ENCODE measurements around the gene THAP2. TPM values are rescaled to one million over a fixed set of nuclear protein-coding genes. Genes with fewer than 3 reads are reported as not detected.

THAP2 gene
- total RNA-seq, 1 donor from 2014 or later: 8.9 TPM

DNA sequence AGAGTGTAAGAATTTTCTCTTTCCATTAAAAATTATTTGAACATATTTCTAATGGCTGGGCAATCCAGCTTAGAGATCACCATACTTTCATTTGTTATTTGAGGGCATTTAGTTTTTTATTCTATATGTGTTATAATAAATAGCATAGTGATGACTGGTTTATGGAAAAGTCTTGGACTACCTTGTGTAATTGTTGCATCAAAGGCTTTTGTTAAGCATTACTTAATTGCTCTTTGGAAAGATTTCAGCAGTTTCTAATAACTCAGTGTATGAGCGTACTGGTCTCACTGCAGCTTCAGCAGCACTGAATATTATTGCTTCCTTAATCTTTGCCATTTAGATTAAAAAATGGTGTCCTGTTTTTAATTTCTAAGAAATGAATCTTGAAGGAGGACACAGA lies 44.6 kb downstream of the THAP2 start:
- TF ChIP-seq, protein P1, sequence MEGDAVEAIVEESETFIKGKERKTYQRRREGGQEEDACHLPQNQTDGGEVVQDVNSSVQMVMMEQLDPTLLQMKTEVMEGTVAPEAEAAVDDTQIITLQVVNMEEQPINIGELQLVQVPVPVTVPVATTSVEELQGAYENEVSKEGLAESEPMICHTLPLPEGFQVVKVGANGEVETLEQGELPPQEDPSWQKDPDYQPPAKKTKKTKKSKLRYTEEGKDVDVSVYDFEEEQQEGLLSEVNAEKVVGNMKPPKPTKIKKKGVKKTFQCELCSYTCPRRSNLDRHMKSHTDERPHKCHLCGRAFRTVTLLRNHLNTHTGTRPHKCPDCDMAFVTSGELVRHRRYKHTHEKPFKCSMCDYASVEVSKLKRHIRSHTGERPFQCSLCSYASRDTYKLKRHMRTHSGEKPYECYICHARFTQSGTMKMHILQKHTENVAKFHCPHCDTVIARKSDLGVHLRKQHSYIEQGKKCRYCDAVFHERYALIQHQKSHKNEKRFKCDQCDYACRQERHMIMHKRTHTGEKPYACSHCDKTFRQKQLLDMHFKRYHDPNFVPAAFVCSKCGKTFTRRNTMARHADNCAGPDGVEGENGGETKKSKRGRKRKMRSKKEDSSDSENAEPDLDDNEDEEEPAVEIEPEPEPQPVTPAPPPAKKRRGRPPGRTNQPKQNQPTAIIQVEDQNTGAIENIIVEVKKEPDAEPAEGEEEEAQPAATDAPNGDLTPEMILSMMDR (conservative IDR thresholded peaks at IDR 0.05): no peak
- Mint-ChIP-seq H3K4me3 (no peak overlapping the region), H3K27me3 (no peaks in the 10 kb centered on the region), H3K27ac (no peak overlapping the region), H3K9me3 (no peaks in the 10 kb centered on the region), H3K4me1 (ENCODE audit: unreplicated experiment) (no peaks in the 10 kb centered on the region), H3K36me3 (peaks cover 5% of the 10 kb centered on the region)
- no peak for DNase-seq (ENCODE audit: extremely low spot score, unreplicated experiment)

DNA sequence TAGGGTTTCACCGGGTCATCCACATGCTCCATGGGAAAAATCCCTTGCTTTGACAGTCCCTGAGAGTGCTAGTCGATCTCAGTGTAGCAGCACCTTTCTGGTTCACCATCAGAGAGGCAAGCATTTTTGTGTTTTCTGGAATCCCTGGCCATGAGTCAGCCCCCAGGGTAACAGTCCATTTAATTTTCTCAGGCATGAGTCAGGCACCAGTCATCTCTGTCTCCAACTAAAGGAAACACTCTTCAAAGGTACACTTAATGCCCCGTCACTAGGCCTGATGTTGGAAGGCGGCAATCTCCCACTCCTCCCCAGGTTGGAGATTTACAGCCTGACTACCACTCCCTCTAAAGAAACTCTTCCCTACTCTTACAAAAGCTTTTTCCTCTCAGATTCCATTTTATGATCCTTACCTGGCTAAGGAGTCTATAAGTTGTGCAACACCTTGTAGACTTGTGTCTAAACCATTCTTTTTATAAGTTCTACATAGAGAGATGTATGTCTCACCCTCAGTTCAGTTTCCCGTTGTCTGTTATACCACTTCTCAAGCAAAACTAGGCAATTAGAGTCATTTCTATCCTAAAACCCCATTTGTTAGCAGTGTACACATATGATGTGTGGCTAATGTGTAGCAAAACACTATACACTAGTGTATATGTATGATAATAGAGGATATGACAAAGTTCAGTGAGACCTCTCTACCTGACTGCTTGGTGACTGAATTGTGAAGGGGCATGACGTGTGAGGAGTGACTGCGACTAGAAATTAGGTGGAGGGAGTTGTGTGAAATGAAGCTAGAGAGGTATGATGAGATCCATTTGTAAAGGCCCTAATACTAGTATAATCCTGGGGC lies 46.4 kb downstream of the THAP2 start:
- no peak overlapping the region for H3K27ac Mint-ChIP-seq
- DNase-seq (ENCODE audit: extremely low spot score, unreplicated experiment): no peak
- no peaks in the 10 kb centered on the region for H3K27me3 Mint-ChIP-seq
- no peaks in the 10 kb centered on the region for H3K9me3 Mint-ChIP-seq
- TF ChIP-seq, protein P1 (conservative IDR thresholded peaks at IDR 0.05): no peak
- H3K4me3 Mint-ChIP-seq: no peak overlapping the region
- no peaks in the 10 kb centered on the region for H3K4me1 Mint-ChIP-seq (ENCODE audit: unreplicated experiment)
- H3K36me3 Mint-ChIP-seq: peaks cover 5% of the 10 kb centered on the region

- no peaks in the 10 kb centered on the region for H3K36me3 Mint-ChIP-seq
- no peaks in the 10 kb centered on the region for H3K4me1 Mint-ChIP-seq (ENCODE audit: unreplicated experiment)
- H3K27ac Mint-ChIP-seq: no peak overlapping the region
- DNase-seq (ENCODE audit: extremely low spot score, unreplicated experiment): no peak
- H3K27me3 Mint-ChIP-seq: peaks cover 3% of the 10 kb centered on the region
- H3K4me3 Mint-ChIP-seq: no peak overlapping the region
- no peaks in the 10 kb centered on the region for H3K9me3 Mint-ChIP-seq
- TF ChIP-seq, protein P1 (conservative IDR thresholded peaks at IDR 0.05): no peak
These were observed 54.5 kb downstream of the THAP2 start for GRCh38 chr12:71718611-71719010.

DNA sequence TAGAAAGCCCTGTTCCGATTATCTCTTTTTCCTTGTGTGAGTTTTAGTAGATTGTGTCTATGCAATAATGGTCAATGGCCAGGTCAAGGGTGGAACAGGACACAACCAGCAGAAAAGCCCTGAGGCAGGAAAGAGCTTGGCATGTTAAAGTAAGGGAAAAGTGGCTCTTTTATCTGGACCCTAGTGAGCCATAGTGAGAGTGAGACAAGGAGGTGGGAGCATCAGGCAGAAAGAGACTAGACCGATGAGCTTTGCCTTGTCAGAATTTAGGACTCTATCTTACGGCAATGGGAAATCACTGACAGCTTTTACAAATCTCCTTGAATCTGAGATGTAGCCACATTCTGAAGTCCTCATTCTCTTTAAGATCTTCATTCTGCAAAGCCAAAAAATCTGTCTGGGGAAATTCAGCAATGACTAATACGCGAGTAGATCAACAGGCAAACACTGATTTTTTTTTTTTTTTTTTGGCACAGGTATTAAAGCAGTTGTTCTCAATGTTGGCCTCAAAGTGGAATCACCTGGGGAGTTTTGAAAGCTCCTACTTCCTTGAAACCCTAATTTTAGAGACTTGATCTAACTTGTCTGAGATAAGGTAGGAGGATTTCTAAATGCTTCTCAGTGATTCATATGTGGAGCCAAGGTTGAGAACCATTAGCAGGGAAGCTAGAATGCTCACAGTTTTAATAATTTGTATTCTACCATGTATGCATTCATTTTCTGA lies 55.7 kb downstream of the THAP2 start:
- TF ChIP-seq, protein P1 (conservative IDR thresholded peaks at IDR 0.05): no peak
- Mint-ChIP-seq H3K27ac (no peak overlapping the region), H3K4me3 (no peak overlapping the region), H3K27me3 (peaks cover 3% of the 10 kb centered on the region), H3K9me3 (no peaks in the 10 kb centered on the region), H3K4me1 (ENCODE audit: unreplicated experiment) (no peaks in the 10 kb centered on the region), H3K36me3 (no peaks in the 10 kb centered on the region)
- no peak for DNase-seq (ENCODE audit: extremely low spot score, unreplicated experiment)

DNA sequence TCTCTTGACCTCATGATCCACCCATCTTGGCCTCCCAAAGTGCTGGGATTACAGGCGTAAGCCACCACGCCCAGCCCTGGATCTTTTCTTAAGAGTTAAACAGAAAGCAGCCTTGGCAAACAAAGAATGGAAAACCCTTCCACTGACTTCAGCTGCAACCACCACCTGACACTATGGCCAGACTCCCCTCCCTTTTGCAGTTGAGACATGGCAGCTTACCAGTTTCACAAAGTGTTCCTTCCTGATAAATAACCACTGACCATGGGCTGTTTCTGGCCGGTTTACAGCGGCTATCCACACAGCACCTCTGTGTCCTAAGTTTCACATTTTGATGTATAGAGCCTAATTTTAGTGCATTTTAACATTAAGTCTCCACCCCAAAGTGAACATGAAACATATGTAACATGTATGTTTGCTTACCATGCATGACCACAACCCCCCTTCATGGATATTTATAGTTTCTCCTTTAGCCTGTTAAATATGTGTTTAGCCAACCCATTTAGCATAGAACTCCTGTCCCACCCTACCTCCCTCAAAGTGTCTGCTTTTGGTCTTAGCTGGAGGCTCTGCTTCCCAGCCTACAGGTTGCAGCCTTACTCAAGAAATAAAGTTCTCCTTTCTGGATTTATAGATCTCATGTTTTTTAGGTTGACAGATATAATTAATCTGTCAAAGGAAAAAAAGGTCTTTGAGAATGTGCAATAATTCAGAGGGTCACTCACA lies 57.8 kb downstream of the THAP2 start:
- Mint-ChIP-seq H3K27ac (no peak overlapping the region), H3K4me1 (ENCODE audit: unreplicated experiment) (no peaks in the 10 kb centered on the region), H3K9me3 (no peaks in the 10 kb centered on the region), H3K4me3 (no peak overlapping the region), H3K27me3 (peaks cover 3% of the 10 kb centered on the region), H3K36me3 (no peaks in the 10 kb centered on the region)
- no peak for DNase-seq (ENCODE audit: extremely low spot score, unreplicated experiment)
- TF ChIP-seq, protein P1 (conservative IDR thresholded peaks at IDR 0.05): no peak

Data from type B pancreatic cell (in vitro differentiated cells).